Heart right ventricle (tissue), 16 donors: ENCODE measurements around the gene CNTN4. TPM values are rescaled to one million over a fixed set of nuclear protein-coding genes. Genes with fewer than 3 reads are reported as not detected.

Experiments
- ATAC-seq, 8 donors: fragments of 200-7000 bp; cut with Tn5 transposase; one replicate each; pipeline ENCODE4 v1.9.1; 2020; ENCODE audit warnings: mild to moderate bottlenecking in 8 of 8, moderate library complexity in 8 of 8, moderate number of reproducible peaks in 1 of 8
- DNase-seq, 2 donors: peaks; one replicate each; pipeline ENCODE4 v3.0.0-alpha.2; 2020
- H3K27ac ChIP-seq, 10 donors: fragments of 200-600 bp; sonication (generic) in 2 of 10; one replicate each; pipeline versions ENCODE4 v1.5.0 to v1.8.0; 2020 to 2022; ENCODE audit warnings: mild to moderate bottlenecking in 3 of 10
- H3K27me3 ChIP-seq, 7 donors: fragments of 200-600 bp; one replicate each; pipeline ENCODE4 v1.8.0; 2021 to 2022; ENCODE audit warnings: mild to moderate bottlenecking in 2 of 7
- H3K36me3 ChIP-seq, 9 donors: fragments of 200-600 bp; sonication (generic) in 1 of 9; one replicate each; pipeline versions ENCODE4 v1.5.0 to v1.8.0; 2020 to 2022; ENCODE audit warnings: mild to moderate bottlenecking in 2 of 9
- H3K4me1 ChIP-seq, 9 donors: fragments of 200-600 bp; sonication (generic) in 1 of 9; one replicate each; pipeline versions ENCODE4 v1.5.0 to v1.8.0; 2020 to 2022; ENCODE audit warnings: mild to moderate bottlenecking in 4 of 9
- H3K4me3 ChIP-seq, 10 donors: fragments of 200-600 bp; sonication (generic) in 2 of 10; one replicate each; pipeline versions ENCODE4 v1.5.0 to v1.8.0; 2020 to 2022; ENCODE audit warnings: mild to moderate bottlenecking in 7 of 10, moderate library complexity in 2 of 10
- H3K9me3 ChIP-seq, 11 donors: fragments of 200-600 bp in 10 of 11; sonication (generic) in 2 of 11; one replicate each; pipeline versions ENCODE4 v1.5.0 to v1.8.0; 2013 to 2022; ENCODE audit warnings: mild to moderate bottlenecking in 2 of 11, control low read depth in 1 of 11, moderate library complexity in 1 of 11
- WGBS, 2 donors: extraction: QIAGEN DNeasy Blood & Tissue Kit; methylation state at CpG; one replicate each; pipeline ENCODE4 v1.1.7; 2013; ENCODE audit warnings: inconsistent platforms in 1 of 2; 5-methylcytosine and 5-hydroxymethylcytosine counted together
- intact Hi-C, 10 donors: fragments of 100-400 bp; cut with DNase I; formaldehyde crosslinking; loops; one replicate each; pipeline versions ENCODE4 v1.11.1 to v1.14.2; 2022
- polyA plus RNA-seq, 2 donors: library from polyadenylated mRNA; stranded (reverse); fragments of 200-250 nt; gene quantifications; one replicate each; pipeline ENCODE4 v1.2.3, GENCODE V29; 2013
- total RNA-seq, 10 donors: library from RNA; stranded (reverse); fragmentation: NEBNext Ultra II Directional in 3 of 10; extraction: Animal tissue kit (Norgen Biotek cat#: 25700) in 3 of 10; gene quantifications; one replicate each; pipeline versions ENCODE4 v1.2.1 to v1.2.4, GENCODE V29; 2021 to 2023
- TF ChIP-seq, protein P1 (sequence below), 9 donors: fragments of 200-600 bp; sonication (generic) in 2 of 9; IDR thresholded peaks; one replicate each; pipeline versions ENCODE4 v1.5.0 to v1.8.0; 2021 to 2022; ENCODE audit warnings: antibody characterized with exemption in 9 of 9, mild to moderate bottlenecking in 5 of 9, moderate library complexity in 1 of 9
- donor health status: Arrhythmogenic right ventricular cardiomyopathy.
- donor health status: ischemic (EF 13 %, LVEDD 7.1; RV severe dilation, severe dysfunction).
- donor health status: healthy with polysubstance abuse.
- donor health status: DM: no; HTN: yes; CAD: no.
- donor health status: DM: no; HTN: no; CAD: no.
- donor health status: ischemic (EF 25% LVEDD 6.9; RV normal size, moderate dysfunction).
- donor health status: ischemic (EF 25% LVEDD 5.7; RV mildly dilated, moderate dysfunction).
- donor health status: healthy.
- donor health status: DM: yes; HTN: yes; CAD: no.
- donor health status: Ischemic cardiomyopathy.
- donor health status: ischemic (EF 35%, LVEDD 5.7; RV mildly dilated, moderate dysfunction).
- donor health status: nonischemic (EF 11% LVEDD 7.7; RV severe dilation, severe dysfunction).
- donor health status: DM: yes; HTN: yes; CAD: no.
- donor health status: PGD.
- donor health status: ischemic (EF 29% LVEDD 5.4; RV normal size, mild dysfunction).
- donor health status: nonischemic (EF 23%, LVEDD 6.1; RV moderate dilation, normal function).

Gene CNTN4
- total and polyA plus RNA-seq, 12 donors = 0.48 to 4.7 (median 2.5) TPM

DNA sequence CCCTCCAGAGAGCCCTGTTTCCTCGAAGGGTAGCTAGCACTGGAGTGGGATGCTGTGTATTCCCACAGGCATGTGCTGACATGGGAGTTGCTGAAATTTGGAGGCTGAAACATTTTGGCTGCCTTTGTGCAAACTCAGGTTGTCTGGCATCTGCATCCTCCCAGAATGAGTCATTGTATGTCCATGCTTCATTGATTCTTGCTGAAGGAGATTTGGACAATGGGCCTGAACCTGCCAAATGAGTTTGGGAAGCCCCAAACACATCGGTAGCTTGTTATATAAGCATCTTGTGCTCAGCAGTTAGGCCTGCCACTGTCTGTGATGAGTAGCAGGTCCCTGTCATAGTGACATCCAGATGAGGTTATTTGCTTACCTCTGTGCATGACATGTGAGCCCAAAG, 851.5 kb downstream of the CNTN4 start:
- no peaks in the 10 kb centered on the region for H3K36me3 ChIP-seq
- 51 to 78% methylated on average over 2 of the region's 2 CpGs for WGBS, 2 donors

GRCh38 chr3:2957115-2957514, 858.4 kb downstream of the CNTN4 start:
- TF ChIP-seq, protein P1, sequence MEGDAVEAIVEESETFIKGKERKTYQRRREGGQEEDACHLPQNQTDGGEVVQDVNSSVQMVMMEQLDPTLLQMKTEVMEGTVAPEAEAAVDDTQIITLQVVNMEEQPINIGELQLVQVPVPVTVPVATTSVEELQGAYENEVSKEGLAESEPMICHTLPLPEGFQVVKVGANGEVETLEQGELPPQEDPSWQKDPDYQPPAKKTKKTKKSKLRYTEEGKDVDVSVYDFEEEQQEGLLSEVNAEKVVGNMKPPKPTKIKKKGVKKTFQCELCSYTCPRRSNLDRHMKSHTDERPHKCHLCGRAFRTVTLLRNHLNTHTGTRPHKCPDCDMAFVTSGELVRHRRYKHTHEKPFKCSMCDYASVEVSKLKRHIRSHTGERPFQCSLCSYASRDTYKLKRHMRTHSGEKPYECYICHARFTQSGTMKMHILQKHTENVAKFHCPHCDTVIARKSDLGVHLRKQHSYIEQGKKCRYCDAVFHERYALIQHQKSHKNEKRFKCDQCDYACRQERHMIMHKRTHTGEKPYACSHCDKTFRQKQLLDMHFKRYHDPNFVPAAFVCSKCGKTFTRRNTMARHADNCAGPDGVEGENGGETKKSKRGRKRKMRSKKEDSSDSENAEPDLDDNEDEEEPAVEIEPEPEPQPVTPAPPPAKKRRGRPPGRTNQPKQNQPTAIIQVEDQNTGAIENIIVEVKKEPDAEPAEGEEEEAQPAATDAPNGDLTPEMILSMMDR (IDR thresholded peaks at IDR 0.05) = no peak
- Histone ChIP-seq H3K4me3 (no peak overlapping the region), H3K27me3 (no peaks in the 10 kb centered on the region), H3K36me3 (no peaks in the 10 kb centered on the region), H3K9me3 (no peaks in the 10 kb centered on the region), H3K4me1 (peaks cover 0 to 5% (median 0%) of the 10 kb centered on the region in 9 donors), H3K27ac (no peak overlapping the region)
- intact Hi-C loops = no loop called here
- no peak for DNase-seq
- no peak for ATAC-seq
- 83 to 97% methylated on average over 3 of the region's 3 CpGs for WGBS, 2 donors

More for the DNA sequence above, 851.5 kb downstream of the CNTN4 start:
- TF ChIP-seq, protein P1 (IDR thresholded peaks at IDR 0.05) = no peak
- no peak overlapping the region for H3K4me3 ChIP-seq
- H3K9me3 ChIP-seq = no peaks in the 10 kb centered on the region
- ATAC-seq (no peak), DNase-seq (no peak)
- H3K27ac ChIP-seq = no peak overlapping the region
- no peaks in the 10 kb centered on the region for H3K4me1 ChIP-seq
- intact Hi-C loops = no loop called here
- no peaks in the 10 kb centered on the region for H3K27me3 ChIP-seq

- no peak for DNase-seq
- Histone ChIP-seq H3K9me3 (no peaks in the 10 kb centered on the region), H3K4me3 (no peak overlapping the region), H3K4me1 (peaks cover 0 to 10% (median 0%) of the 10 kb centered on the region in 9 donors), H3K27ac (no peak overlapping the region), H3K36me3 (no peaks in the 10 kb centered on the region), H3K27me3 (no peaks in the 10 kb centered on the region)
- 44 to 66% methylated on average over 1 of the region's 1 CpG for WGBS, 2 donors
- intact Hi-C loops = no loop called here
- ATAC-seq = no peak
- TF ChIP-seq, protein P1 (IDR thresholded peaks at IDR 0.05) = no peak
These were observed 859.9 kb downstream of the CNTN4 start for GRCh38 chr3:2958551-2958950.

- Histone ChIP-seq H3K4me1 (peaks cover 0 to 10% (median 0%) of the 10 kb centered on the region in 9 donors), H3K4me3 (no peak overlapping the region), H3K9me3 (no peaks in the 10 kb centered on the region), H3K27me3 (no peaks in the 10 kb centered on the region), H3K36me3 (no peaks in the 10 kb centered on the region), H3K27ac (no peak overlapping the region)
- ATAC-seq (no peak), DNase-seq (no peak)
- WGBS, 2 donors = 75 to 80% methylated on average over 1 of the region's 1 CpG
- TF ChIP-seq, protein P1 (IDR thresholded peaks at IDR 0.05) = no peak
- intact Hi-C loops = no loop called here
These were observed 862.9 kb downstream of the CNTN4 start for GRCh38 chr3:2961576-2961975.
